Activated T-cell treated with anti-CD3 and anti-CD28 coated beads, Interleukin-2, amount 50 U/mL, for 1 hour (primary cell): ENCODE results near the gene FBXW4.

Experiments used
- DNase-seq: peaks from one replicate; pipeline ENCODE4 v3.0.0-alpha.2; 2020

Gene FBXW4

DNA sequence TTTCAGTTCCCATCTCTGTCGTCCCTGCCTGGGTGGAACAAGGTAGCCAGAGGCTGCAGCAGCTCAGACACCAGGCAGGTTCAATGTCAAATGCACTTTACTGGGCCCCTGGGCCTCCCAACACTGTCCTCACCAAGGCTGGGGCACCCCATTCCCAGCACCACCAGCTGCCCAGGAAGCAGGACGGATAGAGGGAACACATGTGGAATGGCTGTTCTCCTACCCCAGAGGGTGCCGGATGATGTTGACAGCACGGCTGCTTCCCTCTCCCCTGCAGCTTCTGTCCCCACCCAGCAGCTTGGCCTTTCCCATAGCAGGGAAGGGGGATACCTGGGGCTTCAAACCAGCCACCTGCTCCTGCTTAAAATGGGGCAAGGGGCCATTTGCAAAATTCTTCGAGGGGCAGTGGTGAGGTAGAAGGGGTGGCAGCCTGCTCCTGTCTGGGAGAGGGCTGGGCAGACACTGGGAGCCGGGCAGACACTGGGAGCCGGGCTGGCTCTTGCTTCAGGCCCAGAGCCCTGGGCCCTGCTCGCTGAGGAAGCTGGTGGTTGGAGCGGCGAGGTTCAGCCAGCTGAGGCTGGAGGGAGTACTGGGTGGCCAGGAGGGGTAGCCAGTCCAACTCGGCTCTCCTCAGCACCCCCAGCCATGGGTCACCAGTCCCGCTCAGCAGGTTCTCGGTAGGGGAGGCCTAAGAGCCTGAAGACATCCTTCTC, 116.0 kb downstream of the FBXW4 start:
- DNase-seq, result no peak

DNA sequence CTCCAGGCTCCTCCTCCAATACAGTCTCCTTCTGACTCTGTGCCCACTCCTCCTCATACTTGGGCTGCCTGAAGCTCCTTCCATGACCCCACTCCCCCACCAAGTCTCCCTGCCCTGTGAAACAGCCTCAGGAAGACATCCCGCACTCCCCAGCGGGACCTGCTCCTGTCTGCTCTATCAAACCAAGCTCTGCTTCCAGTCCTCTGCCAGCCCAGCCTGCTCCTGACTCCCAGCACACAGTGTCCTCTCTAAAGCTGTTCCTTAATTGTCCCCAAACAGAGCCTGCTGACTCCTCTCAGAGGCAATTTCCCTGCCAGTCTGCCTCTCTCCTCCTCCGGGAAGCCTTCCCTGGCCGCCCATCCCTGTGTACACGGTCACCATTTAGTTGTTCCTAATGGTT, 116.8 kb downstream of the FBXW4 start:
- no peak for DNase-seq

DNA sequence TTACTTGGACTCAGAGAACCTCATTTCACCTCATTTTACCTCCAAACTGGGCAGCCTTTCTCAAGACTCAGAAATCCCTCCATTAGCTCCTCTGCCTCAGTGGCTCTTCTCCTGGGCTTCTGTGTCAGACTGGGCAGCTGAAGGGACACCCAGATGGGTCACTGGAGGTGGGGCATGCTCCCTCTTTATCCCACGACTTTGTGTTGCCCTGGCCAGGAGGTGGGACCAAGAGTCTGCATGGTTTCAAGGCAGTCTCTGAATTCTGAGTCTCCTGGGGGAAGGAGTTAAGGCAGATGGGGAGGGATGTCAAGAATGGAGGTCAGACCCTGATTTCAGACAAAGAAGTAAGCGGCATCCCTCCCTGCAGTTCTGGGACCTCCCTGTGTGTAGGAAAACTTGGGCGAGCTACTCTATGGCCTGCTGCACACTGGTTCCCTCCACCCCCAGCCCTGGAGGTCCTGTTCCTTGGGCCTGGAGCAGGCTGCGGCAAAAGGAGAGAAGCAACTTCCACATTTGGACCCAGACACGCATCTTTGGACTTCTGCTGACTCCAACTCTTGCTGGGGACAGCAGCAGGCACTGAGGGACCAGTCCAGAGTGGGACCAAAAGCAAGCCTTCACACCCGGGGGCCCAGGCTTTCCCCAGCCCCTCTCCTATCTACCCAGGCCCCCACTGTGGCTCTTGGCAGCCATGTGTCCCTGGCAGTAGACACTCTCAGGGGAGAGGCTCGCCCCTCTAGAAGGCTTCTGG, 117.7 kb downstream of the FBXW4 start:
- DNase-seq, result no peak

DNA sequence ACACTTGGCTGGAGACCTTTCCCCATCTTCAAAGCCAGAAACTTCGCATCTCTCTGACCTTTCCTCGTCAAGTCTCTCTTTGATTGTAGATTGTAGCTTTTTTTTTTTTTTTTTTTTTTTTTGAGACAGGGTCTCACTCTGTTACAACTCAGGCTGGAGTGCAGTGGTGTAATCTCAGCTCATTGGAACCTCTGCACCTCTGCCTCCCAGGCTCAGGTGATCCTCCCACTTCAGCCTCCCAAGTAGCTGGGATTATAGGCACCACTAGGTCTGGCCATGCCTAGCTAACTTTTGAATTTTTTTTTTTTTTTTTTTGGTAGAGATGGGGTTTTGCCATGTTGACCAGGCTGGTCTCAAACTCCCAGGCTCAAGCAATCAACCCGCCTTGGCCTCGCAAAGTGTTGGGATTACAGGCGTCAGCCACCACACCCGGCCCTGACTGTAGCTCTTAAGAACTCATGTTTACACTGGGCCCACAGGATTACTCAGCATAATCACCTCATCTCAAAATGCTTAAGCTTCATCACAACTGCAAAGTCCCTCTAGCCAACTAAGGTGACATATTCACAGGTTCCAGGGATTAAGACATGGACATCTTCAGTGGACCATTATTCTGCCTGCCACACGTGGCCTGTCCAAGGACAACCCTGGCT, 118.6 kb downstream of the FBXW4 start:
- no peak for DNase-seq

- DNase-seq, result no peak
Observed at GRCh38 chr10:101575580-101576210, 119.3 kb downstream of the FBXW4 start.

DNA sequence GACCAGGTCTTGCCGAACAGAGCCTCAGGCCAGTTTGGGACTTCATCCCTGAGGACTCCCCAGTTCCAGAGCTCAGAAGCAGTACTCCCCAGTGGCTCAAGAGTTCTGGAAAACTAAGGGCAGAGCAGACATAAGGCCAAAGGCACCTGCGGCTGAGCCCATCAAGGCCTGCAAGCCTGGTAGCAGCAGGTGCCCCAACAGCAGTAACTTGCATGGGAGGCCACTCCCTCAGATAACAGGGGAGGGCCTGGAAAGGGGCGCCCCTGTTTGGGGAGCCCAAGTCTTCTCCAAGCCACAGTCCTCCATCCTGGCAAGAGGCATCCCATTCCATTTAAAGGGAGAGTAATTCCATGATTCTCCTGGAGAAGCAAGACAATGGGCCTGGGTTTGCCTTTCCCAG, 119.9 kb downstream of the FBXW4 start:
- no peak for DNase-seq

GRCh38 chr10:101573885-101574753, 120.9 kb downstream of the FBXW4 start:
- no peak for DNase-seq

DNA sequence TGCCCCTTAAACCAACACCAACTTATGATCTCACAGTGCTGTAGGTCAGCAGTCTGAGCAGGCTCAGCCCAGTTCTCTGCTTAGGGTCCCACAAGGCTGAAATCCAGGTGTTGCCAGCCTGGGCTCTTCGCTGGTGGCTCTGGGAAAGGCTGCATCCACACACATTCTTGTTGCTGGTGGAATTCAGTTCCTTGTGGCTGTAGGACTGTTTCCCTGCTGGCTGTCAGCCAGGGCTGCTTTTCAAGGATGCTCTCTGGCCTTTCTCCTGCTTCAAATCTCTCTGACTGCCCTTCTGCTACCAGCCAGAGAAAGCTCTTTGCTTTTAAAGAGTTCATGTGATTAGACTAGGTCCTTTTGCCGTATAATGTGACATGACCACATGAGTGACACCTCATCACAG, 122.2 kb downstream of the FBXW4 start:
- DNase-seq, result no peak

DNA sequence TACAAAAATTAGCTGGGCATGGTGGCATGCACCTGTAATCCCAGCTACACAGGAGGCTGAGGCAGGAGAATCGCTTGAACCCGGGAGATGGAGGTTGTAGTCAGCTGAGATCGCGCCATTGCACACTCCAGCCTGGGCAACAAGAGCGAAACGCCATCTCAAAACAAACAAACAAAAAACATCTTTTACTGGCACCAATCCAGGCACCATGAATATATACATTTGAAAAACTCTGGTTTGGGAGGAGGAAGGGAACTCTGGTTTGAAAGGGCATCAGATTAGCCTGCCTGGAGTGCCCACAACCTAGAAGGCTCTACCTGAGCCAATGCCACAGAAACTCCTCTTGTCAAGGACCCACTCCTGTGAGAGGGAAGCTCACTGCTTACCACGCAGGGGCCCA, 122.8 kb downstream of the FBXW4 start:
- no peak for DNase-seq

GRCh38 chr10:101571271-101571925, 123.6 kb downstream of the FBXW4 start:
- DNase-seq, result no peak

GRCh38 chr10:101570428-101571270, 124.3 kb downstream of the FBXW4 start:
- DNase-seq, result no peak

- DNase-seq, result peak; percentile 87
Observed at GRCh38 chr10:101569622-101570427, 125.1 kb downstream of the FBXW4 start.

DNA sequence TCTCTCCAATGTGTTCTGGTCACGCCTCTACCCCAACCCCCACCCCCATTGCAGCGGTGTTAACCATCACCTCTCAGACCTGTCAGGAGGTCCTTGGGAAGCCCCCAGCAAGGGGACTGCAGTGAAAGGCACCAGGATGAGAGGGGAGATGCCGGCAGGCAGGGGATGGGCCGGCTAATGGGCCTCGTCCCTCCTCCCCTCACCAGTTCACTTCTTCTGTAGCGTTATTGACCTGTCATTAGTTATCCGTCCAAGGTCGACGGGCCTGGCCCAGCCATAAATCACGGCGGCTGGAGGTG, 125.7 kb downstream of the FBXW4 start:
- no peak for DNase-seq

GRCh38 chr10:101568054-101568745, 126.8 kb downstream of the FBXW4 start:
- DNase-seq, result no peak

DNA sequence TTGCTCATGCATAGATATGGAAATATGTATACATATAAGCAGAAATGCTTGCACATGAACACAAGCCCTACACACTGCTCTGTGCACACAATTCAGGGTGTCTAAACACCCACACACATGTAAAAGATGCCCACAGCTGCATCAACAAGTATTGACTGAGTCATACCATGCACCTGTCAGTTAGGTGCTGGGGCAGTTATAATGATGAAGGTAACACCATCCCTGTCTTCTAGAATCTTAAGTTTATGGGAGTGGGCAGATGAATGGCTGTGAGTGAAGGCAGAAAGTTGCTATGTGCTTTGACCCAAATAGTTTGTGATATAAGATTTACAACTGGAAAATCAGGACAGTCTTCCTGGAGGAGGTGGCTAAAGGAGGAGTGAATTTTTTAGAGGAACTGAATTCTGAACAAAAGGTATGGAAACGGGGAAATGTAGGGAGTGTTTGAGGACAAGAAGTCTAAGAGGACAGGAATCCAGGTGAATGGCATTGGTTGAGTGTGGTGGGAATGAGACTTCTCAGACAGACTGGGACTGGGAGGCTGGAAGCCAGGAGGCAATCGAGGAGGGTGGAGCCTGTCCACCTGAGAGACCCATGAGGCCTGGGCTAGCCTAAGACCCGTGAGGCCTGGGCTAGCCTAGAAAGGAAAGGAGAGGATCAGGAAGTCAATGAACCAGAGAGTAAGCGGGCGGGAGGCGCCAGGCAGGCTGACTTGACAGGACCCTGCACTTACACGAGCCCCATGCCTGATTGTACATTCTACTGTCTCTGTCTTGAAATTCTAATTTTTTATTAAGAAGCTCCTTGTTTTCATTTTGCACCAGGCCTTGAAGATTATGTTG, 127.6 kb downstream of the FBXW4 start:
- DNase-seq, result no peak

GRCh38 chr10:101566333-101567164, 128.4 kb downstream of the FBXW4 start:
- no peak for DNase-seq

GRCh38 chr10:101565936-101566332, 129.0 kb downstream of the FBXW4 start:
- DNase-seq, result no peak

- no peak for DNase-seq
Observed at GRCh38 chr10:101565370-101565900, 129.5 kb downstream of the FBXW4 start.
